ENCODE results near the gene TBX1.

DNA sequence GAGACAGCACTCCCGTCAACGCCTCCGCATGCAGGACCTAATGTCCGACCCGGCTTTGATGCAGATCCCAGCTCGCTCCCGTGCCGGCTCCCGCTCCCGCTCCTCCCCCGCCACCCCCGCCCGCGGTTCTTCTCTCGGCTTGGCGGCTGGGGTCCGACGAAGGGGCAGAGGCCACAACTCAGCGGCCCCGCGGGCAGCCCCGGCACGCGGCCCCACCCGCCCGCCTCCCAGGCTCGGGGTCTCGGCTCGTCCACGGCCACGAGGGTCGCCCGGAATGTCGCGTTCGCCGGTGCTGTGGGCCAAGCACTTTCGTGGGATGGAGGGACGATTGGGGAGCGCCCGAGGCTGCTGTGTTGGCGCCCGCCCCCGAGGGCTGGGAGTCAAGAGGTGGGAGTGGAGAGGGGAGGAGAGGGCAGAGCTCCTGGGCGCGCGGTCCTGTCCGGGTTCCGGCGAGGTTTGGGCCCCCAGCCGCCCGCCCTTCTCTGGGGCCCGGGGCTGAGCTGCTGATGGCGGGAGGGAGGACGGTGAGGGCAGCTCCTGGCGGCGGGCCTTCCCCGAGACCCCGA lies 5.3 kb upstream of the TBX1 start:
- TF ChIP-seq, protein P1, sequence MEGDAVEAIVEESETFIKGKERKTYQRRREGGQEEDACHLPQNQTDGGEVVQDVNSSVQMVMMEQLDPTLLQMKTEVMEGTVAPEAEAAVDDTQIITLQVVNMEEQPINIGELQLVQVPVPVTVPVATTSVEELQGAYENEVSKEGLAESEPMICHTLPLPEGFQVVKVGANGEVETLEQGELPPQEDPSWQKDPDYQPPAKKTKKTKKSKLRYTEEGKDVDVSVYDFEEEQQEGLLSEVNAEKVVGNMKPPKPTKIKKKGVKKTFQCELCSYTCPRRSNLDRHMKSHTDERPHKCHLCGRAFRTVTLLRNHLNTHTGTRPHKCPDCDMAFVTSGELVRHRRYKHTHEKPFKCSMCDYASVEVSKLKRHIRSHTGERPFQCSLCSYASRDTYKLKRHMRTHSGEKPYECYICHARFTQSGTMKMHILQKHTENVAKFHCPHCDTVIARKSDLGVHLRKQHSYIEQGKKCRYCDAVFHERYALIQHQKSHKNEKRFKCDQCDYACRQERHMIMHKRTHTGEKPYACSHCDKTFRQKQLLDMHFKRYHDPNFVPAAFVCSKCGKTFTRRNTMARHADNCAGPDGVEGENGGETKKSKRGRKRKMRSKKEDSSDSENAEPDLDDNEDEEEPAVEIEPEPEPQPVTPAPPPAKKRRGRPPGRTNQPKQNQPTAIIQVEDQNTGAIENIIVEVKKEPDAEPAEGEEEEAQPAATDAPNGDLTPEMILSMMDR (IDR thresholded peaks at IDR 0.05) = no peak
- no peak for TF ChIP-seq POLR2AphosphoS5 (IDR thresholded peaks at IDR 0.05)
- no peak for TF ChIP-seq POLR2A (IDR thresholded peaks at IDR 0.05)

Measured in stomach (tissue), 4 donors.